GM19463 (cell line): Measurements from ENCODE around the gene BASP1.
"Not testable (repeated sequence)": the region's sequence is repeated elsewhere in the genome, so short reads cannot be mapped to it uniquely, and the experiment has no call there.

Experiments used
- ATAC-seq: cut with Tn5 transposase; IDR thresholded peaks from one replicate; pipeline ENCODE4 v1.9.1; 2021; ENCODE audit warnings: mild to moderate bottlenecking, moderate library complexity; ENCODE audit not compliant: unreplicated experiment

BASP1 gene

DNA sequence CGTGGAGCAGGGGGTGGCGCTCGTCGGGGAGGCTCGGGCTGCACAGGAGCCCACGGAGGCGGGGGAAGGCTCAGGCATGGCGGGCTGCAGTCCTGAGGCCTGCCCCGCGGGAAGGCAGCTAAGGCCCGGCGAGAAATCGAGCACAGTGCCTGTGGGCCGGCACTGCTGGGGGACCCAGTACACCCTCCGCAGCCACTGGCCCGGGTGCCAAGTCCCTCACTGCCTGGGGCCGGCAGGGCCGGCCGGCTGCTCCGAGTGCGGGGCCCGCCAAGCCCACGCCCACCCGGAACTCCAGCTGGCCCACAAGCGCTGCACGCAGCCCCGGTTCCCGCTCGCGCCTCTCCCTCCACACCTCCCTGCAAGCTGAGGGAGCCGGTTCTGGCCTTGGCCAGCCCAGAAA is 94.4 kb downstream of the BASP1 start:
- ATAC-seq: not testable (repeated sequence)

- ATAC-seq: no peak
These were observed 94.9 kb downstream of the BASP1 start for GRCh38 chr5:17312358-17312757.

GRCh38 chr5:17314907-17315471 is 97.6 kb downstream of the BASP1 start:
- no peak for ATAC-seq

DNA sequence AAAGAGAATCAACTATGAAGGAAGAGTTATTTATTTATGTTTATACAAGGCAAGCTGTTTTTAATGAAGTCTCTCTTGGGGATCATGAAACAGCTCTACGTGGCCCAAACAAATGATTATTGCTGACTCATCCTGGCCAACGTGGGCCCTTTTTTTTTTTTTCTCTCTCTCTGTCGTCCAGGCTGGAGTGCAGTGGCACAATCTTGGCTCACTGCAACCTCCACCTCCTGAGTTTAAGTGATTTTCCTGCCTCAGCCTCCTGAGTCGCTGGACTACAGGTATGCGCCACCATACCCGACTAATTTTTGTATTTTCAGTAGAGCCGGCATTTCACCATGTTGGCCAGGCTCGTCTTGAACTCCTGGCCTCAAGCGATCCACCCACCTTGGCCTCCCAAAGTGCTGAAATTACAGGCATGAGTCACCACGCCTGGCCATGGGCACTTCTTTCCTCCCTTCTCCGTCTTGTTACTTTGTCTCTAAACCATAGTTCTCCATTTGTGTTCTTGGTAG is 98.3 kb downstream of the BASP1 start:
- no peak for ATAC-seq

- ATAC-seq: peak; percentile 65
These were observed 99.6 kb downstream of the BASP1 start for GRCh38 chr5:17316970-17317459.

- ATAC-seq: peak; percentile 35
These were observed 100.0 kb downstream of the BASP1 start for GRCh38 chr5:17317473-17317872.

GRCh38 chr5:17319095-17319494 is 101.7 kb downstream of the BASP1 start:
- not testable (repeated sequence) for ATAC-seq

DNA sequence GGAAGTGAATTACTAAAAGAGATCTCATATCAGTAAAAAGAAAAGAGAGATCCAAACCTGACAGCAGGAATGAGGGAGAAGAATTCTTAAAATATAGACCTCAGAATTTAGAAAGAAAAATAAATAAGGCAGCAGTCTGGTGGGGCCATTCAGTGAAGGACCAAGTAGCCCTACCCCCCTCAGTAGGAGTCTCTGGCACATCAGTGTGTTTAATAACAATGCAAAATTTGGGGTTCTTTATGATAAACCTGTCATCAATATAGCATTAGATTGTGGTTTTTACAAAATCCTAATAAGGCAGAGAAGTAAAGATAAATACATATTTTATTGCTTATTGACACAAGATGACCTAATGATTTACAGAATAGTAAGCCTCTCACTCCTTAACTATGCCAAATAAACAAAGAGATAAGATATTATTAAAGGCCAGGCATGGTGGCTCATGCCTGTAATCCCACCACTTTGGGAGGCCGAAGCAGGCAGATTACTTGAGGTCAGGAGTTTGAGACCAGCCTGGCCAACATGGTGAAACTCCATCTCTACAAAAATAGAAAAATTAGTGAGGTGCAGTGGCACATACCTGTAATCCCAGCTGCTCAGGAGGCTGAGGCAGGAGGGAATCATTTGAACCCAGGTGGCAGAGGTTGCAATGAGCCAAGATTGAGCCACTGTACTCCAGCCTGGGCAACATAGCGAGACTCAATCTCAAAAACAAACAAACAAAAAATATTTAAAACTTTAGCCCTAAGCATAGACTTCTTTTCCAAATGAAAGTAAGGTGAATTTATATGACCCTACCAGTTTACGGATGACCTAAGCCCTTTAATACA is 108.6 kb downstream of the BASP1 start:
- ATAC-seq: no peak
